Testis (tissue), 3 donors: Measurements from ENCODE around the gene SLC16A7. TPM values are rescaled to one million over a fixed set of nuclear protein-coding genes. Genes with fewer than 3 reads are reported as not detected.
"Not testable (repeated sequence)": the region's sequence is repeated elsewhere in the genome, so short reads cannot be mapped to it uniquely, and the experiment has no call there.

Experiments
- DNase-seq: peaks from one replicate; pipeline ENCODE4 v3.0.0-alpha.2; 2019
- H3K27ac ChIP-seq, 2 donors: fragments of 200-600 bp; sonication (generic); one replicate each; pipeline ENCODE4 v1.5.1; 2019
- H3K27me3 ChIP-seq: fragments of 200-600 bp; sonication (generic); one replicate; pipeline ENCODE4 v1.5.1; 2019
- H3K36me3 ChIP-seq: fragments of 200-600 bp; sonication (generic); one replicate; pipeline ENCODE4 v1.5.1; 2017; ENCODE audit warnings: low read depth; ENCODE audit errors: missing control alignments
- H3K4me1 ChIP-seq: fragments of 200-600 bp; sonication (generic); one replicate; pipeline ENCODE4 v1.5.1; 2019
- H3K4me3 ChIP-seq, 2 donors: fragments of 200-600 bp; sonication (generic); one replicate each; pipeline ENCODE4 v1.5.1; 2017 to 2019
- H3K9me3 ChIP-seq: fragments of 200-600 bp; sonication (generic); one replicate; pipeline ENCODE4 v1.5.1; 2017
- POLR2A ChIP-seq: fragments of 450-650 bp; IDR thresholded peaks from one replicate; pipeline ENCODE4 v1.6.1; 2017; ENCODE audit warnings: antibody characterized with exemption, mild to moderate bottlenecking, moderate library complexity
- WGBS, 2 donors: methylation state at CpG; one replicate each; pipeline ENCODE4 v1.1.5; 2018; 5-methylcytosine and 5-hydroxymethylcytosine counted together
- intact Hi-C: fragments of 100-400 bp; cut with DNase I; formaldehyde crosslinking; loops from one replicate; pipeline ENCODE4 v1.15.1; 2023; ENCODE audit warnings: low total_unique reads
- polyA plus RNA-seq: library from polyadenylated mRNA; stranded (reverse); fragments of 350-450 nt; fragmentation: Illumina TruSeq; extraction: RNeasy Lipid Tissue Mini Kit (QIAGEN cat#74804); gene quantifications from one replicate; pipeline ENCODE4 v1.2.3, GENCODE V29; 2014; ENCODE audit warnings: low read depth, low replicate concordance; ENCODE audit not compliant: insufficient read depth
- total RNA-seq, 2 donors: library from RNA; depleted of rRNA; stranded (reverse); fragments of >200 nt; gene quantifications; one replicate each; pipeline ENCODE4 v1.2.3, GENCODE V29; 2016
- TF ChIP-seq, protein P1 (sequence below), 3 experiments: fragments of 450-650 bp in 2 of 3; fragments of 200-600 bp in 1 of 3; sonication (generic) in 1 of 3; IDR thresholded peaks; one replicate each; pipeline ENCODE4 v1.5.1; 2016 to 2019; ENCODE audit warnings: antibody characterized with exemption in 3 of 3, mild to moderate bottlenecking in 2 of 3, moderate library complexity in 1 of 3

The SLC16A7 gene
- total and polyA plus RNA-seq, 3 donors from 2014 or later = 10.5 to 38.0 (median 15.9) TPM

DNA sequence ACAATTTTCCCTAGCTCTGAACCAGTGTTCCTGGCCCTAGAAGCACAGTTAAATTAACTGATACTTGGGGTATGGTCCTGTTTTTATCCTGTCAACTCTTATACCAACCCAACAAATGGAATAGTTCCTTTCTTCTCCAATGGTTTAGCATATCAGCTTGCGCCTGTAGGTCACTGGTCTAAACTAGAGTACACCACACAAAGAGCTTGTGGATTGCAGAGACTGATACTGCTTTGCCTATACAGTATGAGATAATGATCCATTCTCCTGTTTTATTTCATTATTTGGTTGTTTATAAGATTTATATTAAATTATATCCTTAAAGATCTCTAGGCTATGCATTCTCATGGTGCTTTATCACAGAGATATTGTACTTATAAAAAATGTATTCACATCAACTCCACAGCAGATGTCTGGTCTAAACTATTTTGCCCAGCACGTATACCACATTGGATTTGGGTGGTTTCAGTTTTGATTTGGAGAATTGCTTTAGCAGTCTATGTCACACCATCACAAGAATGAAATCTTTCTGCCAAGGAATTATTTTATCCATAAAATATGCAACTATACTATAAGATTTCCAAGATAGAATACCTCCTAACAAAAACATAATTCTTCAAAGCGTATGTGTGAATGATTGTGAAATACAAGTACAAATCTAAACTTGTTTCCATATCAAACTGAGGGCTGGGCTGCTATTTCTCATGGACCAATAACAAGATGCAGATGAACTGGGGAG is 142.1 kb downstream of the SLC16A7 start:
- DNase-seq = no peak
- Histone ChIP-seq H3K27ac (no peak overlapping the region), H3K4me3 (no peak overlapping the region), H3K4me1 (no peaks in the 10 kb centered on the region), H3K27me3 (no peaks in the 10 kb centered on the region), H3K9me3 (no peaks in the 10 kb centered on the region), H3K36me3 (no peaks in the 10 kb centered on the region)
- TF ChIP-seq, protein P1, sequence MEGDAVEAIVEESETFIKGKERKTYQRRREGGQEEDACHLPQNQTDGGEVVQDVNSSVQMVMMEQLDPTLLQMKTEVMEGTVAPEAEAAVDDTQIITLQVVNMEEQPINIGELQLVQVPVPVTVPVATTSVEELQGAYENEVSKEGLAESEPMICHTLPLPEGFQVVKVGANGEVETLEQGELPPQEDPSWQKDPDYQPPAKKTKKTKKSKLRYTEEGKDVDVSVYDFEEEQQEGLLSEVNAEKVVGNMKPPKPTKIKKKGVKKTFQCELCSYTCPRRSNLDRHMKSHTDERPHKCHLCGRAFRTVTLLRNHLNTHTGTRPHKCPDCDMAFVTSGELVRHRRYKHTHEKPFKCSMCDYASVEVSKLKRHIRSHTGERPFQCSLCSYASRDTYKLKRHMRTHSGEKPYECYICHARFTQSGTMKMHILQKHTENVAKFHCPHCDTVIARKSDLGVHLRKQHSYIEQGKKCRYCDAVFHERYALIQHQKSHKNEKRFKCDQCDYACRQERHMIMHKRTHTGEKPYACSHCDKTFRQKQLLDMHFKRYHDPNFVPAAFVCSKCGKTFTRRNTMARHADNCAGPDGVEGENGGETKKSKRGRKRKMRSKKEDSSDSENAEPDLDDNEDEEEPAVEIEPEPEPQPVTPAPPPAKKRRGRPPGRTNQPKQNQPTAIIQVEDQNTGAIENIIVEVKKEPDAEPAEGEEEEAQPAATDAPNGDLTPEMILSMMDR (IDR thresholded peaks at IDR 0.05) = no peak
- no peak for TF ChIP-seq POLR2A
- intact Hi-C loops = no loop called here
- 87 to 89% methylated on average over 3 of the region's 3 CpGs for WGBS, 2 donors

DNA sequence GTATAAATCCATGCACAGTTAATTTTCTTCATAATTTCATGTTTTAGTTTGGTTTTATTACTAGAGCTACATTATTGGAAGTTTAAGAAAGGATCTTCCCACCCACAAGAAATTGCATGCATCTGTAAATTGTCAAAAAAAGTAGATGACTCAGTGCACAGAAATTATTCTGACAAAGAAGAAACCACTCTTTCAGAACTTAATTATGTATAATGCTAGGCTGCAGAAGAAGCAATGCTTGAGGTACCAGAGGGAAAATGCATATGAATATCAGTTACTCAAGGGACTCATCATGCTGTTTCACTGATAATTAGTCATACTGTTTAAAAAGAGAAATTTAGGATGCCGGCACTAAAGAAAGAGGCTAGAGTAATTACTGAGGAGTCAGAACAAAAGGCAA is 147.0 kb downstream of the SLC16A7 start:
- no peaks in the 10 kb centered on the region for H3K9me3 ChIP-seq
- WGBS, 2 donors = 84% methylated on average over 1 of the region's 1 CpG
- intact Hi-C loops = no loop called here

DNA sequence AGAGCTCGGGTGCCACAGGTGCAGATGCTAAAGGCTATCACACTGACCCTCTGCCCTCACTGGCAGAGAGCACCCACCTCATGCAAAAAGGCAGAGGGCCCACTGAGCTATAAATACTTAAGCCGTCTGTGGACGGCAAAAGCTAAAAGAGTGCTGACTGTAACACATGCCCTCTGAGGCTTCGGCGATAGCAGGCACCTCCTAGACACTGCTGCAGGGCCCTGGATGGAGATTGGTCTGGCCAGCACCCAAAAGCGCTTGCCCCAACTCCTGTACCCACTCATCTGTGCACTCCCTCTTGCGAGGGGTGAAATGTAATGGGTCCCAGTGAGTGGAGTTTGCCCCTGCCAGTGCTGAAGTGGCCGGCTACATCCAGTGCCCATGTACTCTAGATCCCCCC is 148.7 kb downstream of the SLC16A7 start:
- Histone ChIP-seq H3K27ac (no peak overlapping the region), H3K36me3 (no peaks in the 10 kb centered on the region), H3K4me1 (no peaks in the 10 kb centered on the region), H3K9me3 (no peaks in the 10 kb centered on the region), H3K4me3 (no peak overlapping the region), H3K27me3 (no peaks in the 10 kb centered on the region)
- 87 to 90% methylated on average over 6 to 8 of the region's 8 CpGs for WGBS, 2 donors
- DNase-seq = no peak
- intact Hi-C loops = no loop called here
- TF ChIP-seq, protein P1 (IDR thresholded peaks at IDR 0.05) = no peak

More for the DNA sequence above, 147.0 kb downstream of the SLC16A7 start:
- Histone ChIP-seq H3K4me1 (no peaks in the 10 kb centered on the region), H3K27me3 (no peaks in the 10 kb centered on the region), H3K36me3 (no peaks in the 10 kb centered on the region), H3K27ac (no peak overlapping the region), H3K4me3 (no peak overlapping the region)
- DNase-seq = no peak
- TF ChIP-seq POLR2A = no peak
- TF ChIP-seq, protein P1 (IDR thresholded peaks at IDR 0.05) = no peak

DNA sequence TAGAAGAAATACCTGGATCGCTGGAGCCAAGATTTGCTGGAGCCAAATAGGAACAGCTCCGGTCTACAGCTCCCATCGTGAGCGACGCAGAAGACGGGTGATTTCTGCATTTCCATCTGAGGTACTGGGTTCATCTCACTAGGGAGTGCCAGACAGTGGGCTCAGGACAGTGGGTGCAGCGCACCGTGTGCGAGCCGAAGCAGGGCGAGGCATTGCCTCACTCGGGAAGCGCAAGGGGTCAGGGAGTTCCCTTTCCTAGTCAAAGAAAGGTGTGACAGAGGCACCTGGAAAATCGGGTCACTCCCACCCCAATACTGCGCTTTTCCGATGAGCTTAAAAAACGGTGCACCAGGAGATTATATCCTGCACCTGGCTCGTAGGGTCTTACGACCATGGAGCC is 155.3 kb downstream of the SLC16A7 start:
- H3K4me3 ChIP-seq, H3K27me3 ChIP-seq, H3K4me1 ChIP-seq, intact Hi-C loops, H3K27ac ChIP-seq, H3K9me3 ChIP-seq, H3K36me3 ChIP-seq, DNase-seq: not testable (repeated sequence)
- 93 to 95% methylated on average over 19 of the region's 19 CpGs for WGBS, 2 donors

DNA sequence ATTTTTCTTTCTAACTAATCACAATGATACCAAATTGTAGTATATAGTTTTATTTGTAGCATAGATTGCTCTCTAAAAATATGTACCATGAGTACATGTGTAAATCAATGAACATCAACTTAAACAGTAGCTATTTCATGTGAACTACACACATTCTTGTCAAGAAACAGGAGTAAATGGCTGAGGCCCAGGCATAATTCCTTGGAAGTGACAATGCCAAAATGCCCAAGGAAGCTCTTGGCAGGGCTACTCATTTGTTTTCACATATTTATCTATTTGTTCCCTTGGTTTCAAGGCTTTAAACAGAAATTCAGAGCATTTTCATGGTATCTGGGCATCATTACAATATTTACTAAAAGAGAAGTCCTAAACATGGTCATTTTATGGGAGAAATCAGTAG is 165.7 kb downstream of the SLC16A7 start:
- no peak overlapping the region for H3K4me3 ChIP-seq
- H3K4me1 ChIP-seq = no peaks in the 10 kb centered on the region
- H3K9me3 ChIP-seq = no peaks in the 10 kb centered on the region
- intact Hi-C loops = no loop called here
- H3K27ac ChIP-seq = no peak overlapping the region
- TF ChIP-seq POLR2A = no peak
- TF ChIP-seq, protein P1 (IDR thresholded peaks at IDR 0.05) = no peak
- DNase-seq = no peak
- H3K36me3 ChIP-seq = no peaks in the 10 kb centered on the region
- H3K27me3 ChIP-seq = no peaks in the 10 kb centered on the region
